NOMO-1 treated with dmso at 0.1 percent for 144 hours (cell line): Measurements from ENCODE around the gene PRR33.
"Not testable (repeated sequence)": the region's sequence is repeated elsewhere in the genome, so short reads cannot be mapped to it uniquely, and the experiment has no call there.

ENCODE experiments used
- DNase-seq: peaks from one replicate; lab custom pipeline; 2025; ENCODE audit not compliant: unreplicated experiment; lab: John Stamatoyannopoulos, UW

PRR33 gene

DNA sequence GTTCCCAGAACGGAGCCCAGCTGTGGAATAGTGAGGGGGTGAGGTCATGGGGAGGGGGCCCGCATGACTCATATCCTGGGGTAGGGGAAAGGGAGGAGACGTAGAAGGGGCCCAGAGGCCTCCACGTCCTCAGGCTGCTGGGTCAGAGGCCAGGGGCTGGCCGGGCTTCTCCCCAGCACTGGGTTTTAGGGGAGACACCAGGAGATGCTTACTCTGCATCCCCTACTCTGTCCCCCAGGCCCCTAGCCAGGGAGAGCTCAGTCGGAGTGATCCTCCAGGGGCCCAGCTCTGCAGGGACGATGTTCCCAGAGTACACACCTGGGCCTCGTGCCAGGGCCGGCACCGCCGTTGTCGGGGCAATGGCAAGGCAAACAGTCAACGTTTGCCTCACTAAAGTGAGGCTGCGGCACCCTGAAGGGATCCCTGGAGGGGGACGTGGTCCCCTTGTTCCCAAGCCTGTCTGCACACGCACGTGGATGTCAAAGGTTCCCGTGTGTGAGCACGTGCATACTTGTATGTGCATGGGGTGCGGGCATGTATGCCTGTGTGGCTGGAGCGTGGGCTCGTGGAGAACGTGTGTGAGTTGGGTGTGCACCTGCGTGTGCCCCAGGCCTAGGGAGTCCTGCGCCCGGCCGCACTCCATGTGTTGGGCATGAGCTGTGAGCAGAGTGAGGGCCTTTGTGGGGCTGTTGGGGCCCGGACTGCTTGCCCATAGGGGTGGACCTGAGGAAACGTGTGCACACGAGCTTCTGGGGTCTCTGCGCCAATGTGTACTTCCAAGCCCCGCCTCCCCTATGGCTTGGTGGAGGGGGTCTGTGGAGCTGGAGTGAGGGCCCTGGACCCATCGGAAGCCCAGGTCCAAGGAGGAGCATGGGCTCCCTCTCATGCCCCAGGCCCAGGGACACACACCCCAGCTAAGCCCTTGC, 14.2 kb downstream of the PRR33 start:
- no peak for DNase-seq

DNA sequence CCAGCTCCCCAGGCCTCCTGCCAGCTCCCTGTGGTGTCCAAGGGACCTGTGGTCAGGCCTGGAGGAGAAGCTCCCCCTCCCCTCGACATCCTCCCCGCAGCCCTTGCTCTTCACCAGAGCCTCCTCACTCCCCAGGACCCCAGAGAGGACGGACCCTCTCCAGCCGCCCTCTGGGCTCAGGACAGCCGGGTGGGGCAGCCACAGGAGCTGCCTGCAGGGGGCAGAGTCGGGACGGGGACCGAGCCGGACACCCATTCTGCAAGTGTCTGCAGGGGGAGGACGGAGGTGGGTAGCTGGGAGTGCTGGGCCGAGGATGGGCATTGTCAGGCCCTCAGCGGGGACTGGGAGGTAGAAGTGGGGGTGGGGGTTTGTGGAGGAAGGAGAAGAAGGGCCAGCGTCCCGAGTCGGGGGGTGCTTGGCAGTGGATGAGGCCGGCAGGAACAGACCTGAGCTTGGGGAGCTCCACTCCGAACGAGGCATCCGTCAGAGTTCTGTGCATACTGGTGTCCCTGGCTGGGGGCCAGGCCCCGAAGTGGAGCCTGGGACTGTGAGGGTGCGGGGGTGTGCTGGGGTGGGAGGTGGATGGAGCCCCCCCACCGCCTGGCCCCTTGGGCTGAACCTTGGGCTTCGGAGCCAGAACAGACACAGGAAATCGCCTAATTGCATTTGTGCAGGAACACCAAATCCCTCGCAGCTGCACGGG, 15.2 kb downstream of the PRR33 start:
- DNase-seq, result no peak

GRCh38 chr11:1875851-1876301, 15.8 kb downstream of the PRR33 start:
- not testable (repeated sequence) for DNase-seq

DNA sequence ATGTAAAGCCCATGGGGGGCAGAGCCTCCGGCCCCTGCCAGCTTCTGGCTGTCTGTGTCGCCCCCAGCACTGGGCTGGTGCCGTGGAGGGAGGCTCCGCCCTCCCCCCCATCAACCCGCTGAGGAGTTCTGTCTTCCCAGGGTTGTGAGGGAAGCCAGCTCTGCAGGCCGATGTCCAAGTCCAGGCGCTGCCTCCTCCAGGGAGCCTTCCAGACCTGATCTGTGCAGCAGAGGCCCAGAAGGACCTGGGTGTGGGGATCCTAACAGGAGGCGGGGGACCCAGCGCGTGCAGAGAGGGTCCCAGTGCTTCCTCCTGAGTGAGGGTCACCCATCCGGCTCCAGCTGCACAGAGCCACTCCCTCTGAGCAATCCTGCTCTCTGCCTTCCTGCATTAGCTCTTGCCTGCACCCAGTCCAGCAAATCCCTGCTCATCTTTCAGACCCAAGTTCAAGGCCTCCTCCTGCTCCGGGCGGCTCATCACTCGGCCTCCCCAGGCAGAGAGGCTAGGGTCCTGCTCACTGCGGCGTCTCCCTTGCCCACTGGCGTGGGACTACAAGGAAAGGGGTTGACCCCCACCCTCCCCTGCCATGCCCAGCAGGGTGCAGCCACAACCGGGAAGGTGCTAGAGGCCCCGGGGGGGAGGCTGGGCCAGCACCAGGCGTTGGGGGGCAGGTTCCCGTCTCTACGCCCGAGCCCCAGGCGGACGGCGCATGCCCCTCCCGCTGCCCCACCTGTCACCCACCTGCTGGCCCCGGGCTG, 16.4 kb downstream of the PRR33 start:
- DNase-seq, result no peak

DNA sequence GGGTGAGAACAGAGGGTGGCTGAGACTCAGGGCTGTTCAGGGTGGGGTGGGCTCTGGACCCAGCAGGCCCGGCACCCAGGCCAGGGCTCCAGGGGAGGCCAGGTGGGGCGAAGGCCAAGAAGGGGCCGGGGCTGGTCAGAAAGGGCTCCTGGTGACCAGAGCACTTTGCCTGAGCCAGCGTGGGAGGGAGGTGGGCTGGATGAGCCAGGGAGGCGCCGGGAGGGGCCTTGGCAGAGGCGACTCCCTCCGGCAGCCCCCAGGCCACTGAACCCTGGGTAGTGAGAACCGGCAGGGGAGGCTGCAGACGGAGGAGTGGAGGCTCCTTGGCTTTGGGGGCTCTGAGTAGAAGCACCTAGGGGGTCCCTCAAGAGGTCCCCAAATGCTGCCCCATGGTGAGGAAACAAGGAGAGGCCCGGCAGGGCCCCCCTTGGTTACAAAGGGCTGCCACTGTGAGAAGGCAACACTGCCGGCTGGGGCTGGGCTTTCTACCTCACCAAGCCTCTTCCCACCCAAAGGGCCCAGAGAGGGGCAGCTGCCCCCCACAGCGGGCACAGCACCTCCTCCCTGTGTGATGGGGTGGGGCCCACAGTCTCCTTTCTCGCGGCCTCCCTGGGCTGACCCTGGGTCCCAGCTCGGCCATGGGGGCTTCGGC, 17.1 kb downstream of the PRR33 start:
- not testable (repeated sequence) for DNase-seq

DNA sequence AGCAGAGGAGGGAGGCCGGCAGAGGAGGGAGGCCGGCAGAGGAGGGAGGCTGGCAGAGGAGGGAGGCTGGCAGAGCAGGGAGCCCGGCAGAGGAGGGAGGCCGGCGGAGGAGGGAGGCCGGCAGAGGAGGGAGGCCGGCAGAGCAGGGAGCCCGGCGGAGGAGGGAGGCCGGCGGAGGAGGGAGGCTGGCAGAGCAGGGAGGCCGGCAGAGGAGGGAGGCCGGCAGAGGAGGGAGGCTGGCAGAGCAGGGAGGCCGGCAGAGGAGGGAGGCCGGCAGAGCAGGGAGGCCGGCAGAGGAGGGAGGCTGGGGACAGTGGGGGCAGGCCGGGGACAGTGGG, 17.9 kb downstream of the PRR33 start:
- DNase-seq, result not testable (repeated sequence)

GRCh38 chr11:1873048-1873812, 18.5 kb downstream of the PRR33 start:
- no peak for DNase-seq

DNA sequence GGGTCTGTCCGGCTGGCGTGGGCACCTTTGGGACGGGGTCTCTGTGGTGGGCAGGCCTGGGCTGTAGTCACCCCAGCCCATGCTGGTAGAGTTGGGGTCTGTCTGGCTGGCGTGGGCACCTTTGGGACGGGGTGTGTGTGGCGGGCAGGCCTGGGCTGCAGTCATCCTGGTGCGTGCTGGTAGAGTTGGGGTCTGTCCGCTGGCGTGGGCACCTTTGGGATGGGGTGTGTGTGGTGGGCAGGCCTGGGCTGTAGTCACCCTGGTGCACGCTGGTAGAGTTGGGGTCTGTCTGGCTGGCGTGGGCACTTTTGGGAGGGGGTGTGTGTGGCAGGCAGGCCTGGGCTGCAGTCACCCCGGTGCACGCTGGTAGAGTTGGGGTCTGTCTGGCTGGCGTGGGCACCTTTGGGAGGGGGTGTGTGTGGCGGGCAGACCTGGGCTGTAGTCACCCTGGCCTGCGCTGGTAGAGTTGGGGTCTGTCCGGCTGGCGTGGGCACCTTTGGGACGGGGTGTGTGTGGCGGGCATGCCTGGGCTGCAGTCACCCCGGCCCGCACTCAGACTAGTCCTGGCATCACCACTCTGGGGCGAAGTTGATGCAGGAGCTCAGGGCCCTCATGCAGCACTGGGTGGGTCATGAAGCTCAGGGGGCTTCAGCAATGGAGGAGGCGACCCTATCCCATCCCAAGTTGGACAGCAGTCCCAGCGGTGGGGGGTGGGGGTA, 19.3 kb downstream of the PRR33 start:
- DNase-seq, result no peak

DNA sequence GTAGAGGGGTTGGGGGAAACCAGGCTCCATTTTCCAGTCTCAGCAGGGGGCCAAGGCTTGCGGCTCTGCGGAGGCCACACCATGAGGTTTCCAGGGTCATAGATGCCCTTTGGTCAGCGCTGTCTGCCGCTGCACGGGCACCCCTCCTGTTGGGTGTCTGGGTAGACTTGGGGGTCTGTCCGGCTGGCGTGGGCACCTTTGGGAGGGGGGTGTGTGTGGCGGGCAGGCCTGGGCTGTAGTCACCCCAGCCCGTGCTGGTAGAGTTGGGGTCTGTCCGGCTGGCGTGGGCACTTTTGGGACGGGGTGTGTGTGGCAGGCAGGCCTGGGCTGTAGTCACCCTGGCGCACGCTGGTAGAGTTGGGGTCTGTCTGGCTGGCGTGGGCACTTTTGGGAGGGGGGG, 20.2 kb downstream of the PRR33 start:
- DNase-seq, result no peak

GRCh38 chr11:1870721-1871466, 20.8 kb downstream of the PRR33 start:
- no peak for DNase-seq

GRCh38 chr11:1870326-1870696, 21.4 kb downstream of the PRR33 start:
- no peak for DNase-seq

- no peak for DNase-seq
These were observed 22.0 kb downstream of the PRR33 start for GRCh38 chr11:1869427-1870325.

- no peak for DNase-seq
These were observed 22.9 kb downstream of the PRR33 start for GRCh38 chr11:1868636-1869291.

DNA sequence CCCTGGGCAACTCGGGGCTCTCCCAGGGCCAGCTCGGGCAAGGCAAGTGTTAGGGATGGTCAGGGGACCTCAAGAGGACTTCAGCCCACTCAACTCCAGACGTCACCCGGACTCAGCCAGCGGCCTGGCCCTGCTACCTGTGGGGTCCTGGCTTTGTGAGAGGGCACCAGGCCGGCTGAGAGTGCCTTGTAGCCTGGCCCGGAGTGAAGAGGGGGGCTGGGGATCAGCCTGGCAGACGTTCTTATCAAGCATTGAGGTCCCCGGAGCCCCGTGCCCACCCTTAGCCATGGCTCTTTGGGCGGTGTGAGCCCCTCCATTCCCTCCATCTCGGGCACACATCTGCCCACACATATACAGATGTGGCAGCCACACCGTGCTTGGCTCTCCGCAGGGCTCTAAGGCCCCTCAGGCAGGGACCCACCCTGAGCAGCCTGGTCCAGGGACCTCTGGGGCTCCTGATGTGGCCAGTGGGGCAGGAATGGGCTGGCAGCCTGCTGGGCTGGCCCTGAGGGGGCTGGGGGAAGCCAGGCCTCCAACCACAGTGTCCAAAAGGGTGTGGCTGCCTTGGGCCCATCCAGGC, 23.5 kb downstream of the PRR33 start:
- no peak for DNase-seq

- no peak for DNase-seq
These were observed 24.3 kb downstream of the PRR33 start for GRCh38 chr11:1867381-1867780.

GRCh38 chr11:1866776-1867175, 24.9 kb downstream of the PRR33 start:
- DNase-seq, result no peak

DNA sequence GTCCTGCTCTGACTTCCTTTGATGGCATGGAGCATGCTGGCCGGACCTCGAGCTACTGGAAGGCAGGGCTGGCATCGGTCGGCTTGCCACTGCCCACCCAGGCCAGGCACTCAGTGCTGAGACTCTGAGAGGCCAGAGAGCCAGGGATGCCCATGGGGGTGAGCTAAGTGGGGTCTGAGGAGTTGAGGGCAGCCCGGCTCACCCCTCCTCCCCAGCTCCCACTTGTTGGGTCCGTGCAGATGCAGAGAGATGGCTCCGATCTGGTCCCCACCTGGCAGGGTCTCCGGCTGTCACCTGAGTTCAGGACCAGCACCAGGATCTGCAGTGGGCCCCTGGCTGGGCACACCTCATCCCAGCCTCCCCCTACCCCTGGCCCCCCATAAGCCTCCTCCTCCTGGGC, 25.5 kb downstream of the PRR33 start:
- DNase-seq, result no peak
